Mucosa of rectum (tissue), 2 donors: Measurements from ENCODE around the gene EPB41L4B.
"Not testable (repeated sequence)": the region's sequence is repeated elsewhere in the genome, so short reads cannot be mapped to it uniquely, and the experiment has no call there.

Experiments
- H3K27ac ChIP-seq, 2 donors: one replicate each; pipeline ENCODE4 v1.7.0; 2013; ENCODE audit warnings: inconsistent platforms in 2 of 2, low read depth in 2 of 2, low read length in 2 of 2
- H3K27me3 ChIP-seq, 2 donors: one replicate each; pipeline ENCODE4 v1.7.0; 2013; ENCODE audit warnings: low read length in 2 of 2; ENCODE audit not compliant: control insufficient read depth in 2 of 2, insufficient read depth in 2 of 2
- H3K36me3 ChIP-seq, 2 donors: one replicate each; pipeline ENCODE4 v1.7.0; 2013; ENCODE audit warnings: low read length in 2 of 2; ENCODE audit not compliant: control insufficient read depth in 2 of 2, insufficient read depth in 2 of 2
- H3K4me1 ChIP-seq, 2 donors: one replicate each; pipeline ENCODE4 v1.7.0; 2013; ENCODE audit warnings: low read length in 2 of 2, mild to moderate bottlenecking in 1 of 2; ENCODE audit not compliant: control insufficient read depth in 2 of 2, insufficient read depth in 2 of 2
- H3K4me3 ChIP-seq, 2 donors: one replicate each; pipeline ENCODE4 v1.7.0; 2013; ENCODE audit warnings: low read length in 2 of 2
- H3K9ac ChIP-seq, 2 donors: one replicate each; pipeline ENCODE4 v1.7.0; 2013; ENCODE audit warnings: low read length in 2 of 2, low read depth in 1 of 2, mild to moderate bottlenecking in 1 of 2
- H3K9me3 ChIP-seq, 2 donors: one replicate each; pipeline ENCODE4 v1.7.0; 2013; ENCODE audit warnings: low read length in 2 of 2; ENCODE audit not compliant: control insufficient read depth in 2 of 2
- donor health status: healthy.
- donor health status: Normal muscosa, but diverticular disease.

Gene EPB41L4B

GRCh38 chr9:109286571-109286977, 34.3 kb downstream of the EPB41L4B start:
- H3K9me3 ChIP-seq = no peaks in the 10 kb centered on the region
- peaks cover 14 to 17% of the 10 kb centered on the region in 2 donors for H3K4me1 ChIP-seq
- no peak overlapping the region for H3K9ac ChIP-seq
- no peaks in the 10 kb centered on the region for H3K36me3 ChIP-seq
- H3K4me3 ChIP-seq = no peak overlapping the region
- H3K27ac ChIP-seq = peak overlapping the region in 1 of 2 donors; percentile 1
- no peaks in the 10 kb centered on the region for H3K27me3 ChIP-seq

- H3K4me1 ChIP-seq, H3K27ac ChIP-seq, H3K27me3 ChIP-seq, H3K4me3 ChIP-seq, H3K36me3 ChIP-seq, H3K9ac ChIP-seq, H3K9me3 ChIP-seq: not testable (repeated sequence)
Observed at GRCh38 chr9:109283672-109284071, 37.2 kb downstream of the EPB41L4B start.

- Histone ChIP-seq H3K9me3 (no peaks in the 10 kb centered on the region), H3K36me3 (peaks cover 0 to 2% of the 10 kb centered on the region in 2 donors), H3K27me3 (no peaks in the 10 kb centered on the region), H3K9ac (no peak overlapping the region), H3K27ac (no peak overlapping the region), H3K4me3 (no peak overlapping the region), H3K4me1 (peaks cover under 1 to 6% of the 10 kb centered on the region in 2 donors)
Observed at GRCh38 chr9:109283012-109283411, 37.8 kb downstream of the EPB41L4B start.

GRCh38 chr9:109282302-109282701, 38.6 kb downstream of the EPB41L4B start:
- Histone ChIP-seq H3K4me3 (no peak overlapping the region), H3K27me3 (no peaks in the 10 kb centered on the region), H3K27ac (no peak overlapping the region), H3K9me3 (no peaks in the 10 kb centered on the region), H3K36me3 (peaks cover 0 to 4% of the 10 kb centered on the region in 2 donors), H3K9ac (no peak overlapping the region), H3K4me1 (peaks cover 8 to 13% of the 10 kb centered on the region in 2 donors)

- peaks cover 0 to 4% of the 10 kb centered on the region in 2 donors for H3K36me3 ChIP-seq
- peaks cover 11 to 13% of the 10 kb centered on the region in 2 donors for H3K4me1 ChIP-seq
- H3K27ac ChIP-seq = no peak overlapping the region
- H3K4me3 ChIP-seq = no peak overlapping the region
- no peak overlapping the region for H3K9ac ChIP-seq
- no peaks in the 10 kb centered on the region for H3K27me3 ChIP-seq
- H3K9me3 ChIP-seq = no peaks in the 10 kb centered on the region
Observed at GRCh38 chr9:109281518-109281917, 39.3 kb downstream of the EPB41L4B start.

GRCh38 chr9:109278848-109279247, 42.0 kb downstream of the EPB41L4B start:
- Histone ChIP-seq H3K4me1 (peaks cover 29 to 33% of the 10 kb centered on the region in 2 donors), H3K27me3 (no peaks in the 10 kb centered on the region), H3K4me3 (no peak overlapping the region), H3K36me3 (peaks cover 0 to 4% of the 10 kb centered on the region in 2 donors), H3K9ac (no peak overlapping the region), H3K27ac (no peak overlapping the region), H3K9me3 (no peaks in the 10 kb centered on the region)

GRCh38 chr9:109278216-109278615, 42.6 kb downstream of the EPB41L4B start:
- H3K4me3 ChIP-seq = no peak overlapping the region
- peaks cover 0 to 4% of the 10 kb centered on the region in 2 donors for H3K36me3 ChIP-seq
- H3K9ac ChIP-seq = no peak overlapping the region
- H3K27ac ChIP-seq = no peak overlapping the region
- H3K4me1 ChIP-seq = peaks cover 33 to 38% of the 10 kb centered on the region in 2 donors
- no peaks in the 10 kb centered on the region for H3K9me3 ChIP-seq
- H3K27me3 ChIP-seq = no peaks in the 10 kb centered on the region

- no peaks in the 10 kb centered on the region for H3K9me3 ChIP-seq
- peaks cover 0 to 4% of the 10 kb centered on the region in 2 donors for H3K36me3 ChIP-seq
- no peak overlapping the region for H3K4me3 ChIP-seq
- no peaks in the 10 kb centered on the region for H3K27me3 ChIP-seq
- H3K9ac ChIP-seq = peak overlapping the region in 1 of 2 donors; percentile 26
- H3K27ac ChIP-seq = peak overlapping the region in 1 of 2 donors; percentile 26
- peaks cover 33 to 38% of the 10 kb centered on the region in 2 donors for H3K4me1 ChIP-seq
Observed at GRCh38 chr9:109277451-109277850, 43.4 kb downstream of the EPB41L4B start.

GRCh38 chr9:109276469-109277440, 44.1 kb downstream of the EPB41L4B start:
- H3K4me3 ChIP-seq = no peak overlapping the region
- H3K27ac ChIP-seq = peak overlapping the region in 1 of 2 donors; percentile 26

More at GRCh38 chr9:109276469-109277440, 44.1 kb downstream of the EPB41L4B start:
- Histone ChIP-seq H3K9ac (no peak overlapping the region), H3K27me3 (no peaks in the 10 kb centered on the region), H3K36me3 (peaks cover 0 to 4% of the 10 kb centered on the region in 2 donors), H3K9me3 (no peaks in the 10 kb centered on the region), H3K4me1 (peaks cover 33 to 38% of the 10 kb centered on the region in 2 donors)
